Spleen (tissue), 11 donors: ENCODE results near the gene TUT1. TPM values are rescaled to one million over a fixed set of nuclear protein-coding genes. Genes with fewer than 3 reads are reported as not detected.
"Not testable (repeated sequence)": the region's sequence is repeated elsewhere in the genome, so short reads cannot be mapped to it uniquely, and the experiment has no call there.

ENCODE experiments used
- DNase-seq: peaks from one replicate; pipeline ENCODE4 v3.0.0-alpha.2; 2020
- H3K27ac ChIP-seq, 8 donors: fragments of 200-600 bp; sonication (generic) in 7 of 8; 1 replicate in 4 of 8; 2 replicates in 4 of 8; pipeline versions ENCODE4 v1.5.0 to v1.8.0; 2016 to 2021; ENCODE audit warnings: inconsistent platforms in 4 of 8, mild to moderate bottlenecking in 4 of 8, moderate library complexity in 1 of 8
- H3K27me3 ChIP-seq, 7 donors: fragments of 200-600 bp; sonication (generic) in 6 of 7; replicated peaks in 1 of 7; 1 replicate in 4 of 7; 2 replicates in 3 of 7; pipeline versions ENCODE4 v1.5.0 to v1.8.0; 2016 to 2021; ENCODE audit warnings: inconsistent platforms in 3 of 7, mild to moderate bottlenecking in 1 of 7
- H3K36me3 ChIP-seq, 6 donors: fragments of 200-600 bp; sonication (generic) in 5 of 6; 1 replicate in 4 of 6; 2 replicates in 2 of 6; pipeline versions ENCODE4 v1.5.0 to v1.8.0; 2016 to 2021; ENCODE audit warnings: inconsistent platforms in 2 of 6
- H3K4me1 ChIP-seq, 6 donors: fragments of 200-600 bp; sonication (generic) in 5 of 6; 1 replicate in 3 of 6; 2 replicates in 3 of 6; pipeline versions ENCODE4 v1.5.0 to v1.8.0; 2016 to 2021; ENCODE audit warnings: inconsistent platforms in 3 of 6
- H3K4me3 ChIP-seq, 8 donors: fragments of 200-600 bp; sonication (generic) in 7 of 8; 1 replicate in 4 of 8; 2 replicates in 4 of 8; pipeline versions ENCODE4 v1.5.0 to v1.8.0; 2016 to 2021; ENCODE audit warnings: inconsistent platforms in 4 of 8, mild to moderate bottlenecking in 4 of 8, moderate library complexity in 2 of 8
- H3K9me3 ChIP-seq, 8 donors: fragments of 200-600 bp; sonication (generic) in 7 of 8; 1 replicate in 4 of 8; 2 replicates in 4 of 8; pipeline versions ENCODE4 v1.5.0 to v1.8.0; 2016 to 2021; ENCODE audit warnings: inconsistent platforms in 4 of 8
- CTCF ChIP-seq, 11 experiments: fragments of 200-600 bp in 7 of 11; fragments of 450-650 bp in 4 of 11; sonication (generic) in 4 of 11; IDR thresholded peaks in 8 of 11; conservative IDR thresholded peaks in 3 of 11; 1 replicate in 7 of 11; 2 replicates in 4 of 11; pipeline versions ENCODE4 v1.4.0 to v1.8.0; 2016 to 2021; ENCODE audit warnings: antibody characterized with exemption in 11 of 11, inconsistent platforms in 4 of 11, mild to moderate bottlenecking in 1 of 11
- POLR2A ChIP-seq, 3 donors: fragments of 450-650 bp; IDR thresholded peaks; one replicate each; pipeline ENCODE4 v1.5.1; 2017; ENCODE audit warnings: antibody characterized with exemption in 3 of 3, mild to moderate bottlenecking in 1 of 3
- POLR2AphosphoS5 ChIP-seq, 3 donors: sonication (generic); formaldehyde crosslinking; IDR thresholded peaks; one replicate each; pipeline ENCODE4 v1.5.1; 2017; ENCODE audit warnings: antibody characterized with exemption in 3 of 3
- WGBS, 5 donors: extraction: QIAGEN DNeasy Blood & Tissue Kit in 3 of 5; methylation state at CpG; one replicate each; pipeline versions ENCODE4 v1.1.5 to v1.1.7; 2013 to 2018; 5-methylcytosine and 5-hydroxymethylcytosine counted together
- intact Hi-C: fragments of 100-400 bp; cut with DNase I; formaldehyde crosslinking; loops from one replicate; pipeline ENCODE4 v1.15.0; 2023; ENCODE audit warnings: low total_unique reads
- polyA plus RNA-seq, 3 donors: library from polyadenylated mRNA; stranded (reverse); fragments of 200-250 nt; gene quantifications; one replicate each; pipeline ENCODE4 v1.2.1, GENCODE V29; 2013
- total RNA-seq, 7 donors: library from RNA; depleted of rRNA in 3 of 7; stranded (reverse); fragments of >200 nt in 3 of 7; fragmentation: NEBNext Ultra II Directional in 4 of 7; extraction: Animal tissue kit (Norgen Biotek cat#: 25700) in 4 of 7; gene quantifications; one replicate each; pipeline versions ENCODE4 v1.1.0 to v1.2.1, GENCODE V29; 2016 to 2021
- donor health status: healthy with polysubstance abuse.
- donor health status: DM: no; HTN: no; CAD: no; lungs with moderate emphysema.
- donor health status: DM: no; HTN: no; CAD: no.
- donor health status: Bipolar disorder and iron deficiency.
- donor health status: healthy.
- donor health status: DM: no; HTN: no; CAD: no.
- donor health status: DM: yes; HTN: yes; CAD: no.

Gene TUT1
- total and polyA plus RNA-seq, 10 donors, result 14.4 to 30.9 (median 18.5) TPM

- no peaks in the 10 kb centered on the region for H3K9me3 ChIP-seq
- H3K27ac ChIP-seq, result peak overlapping the region; percentile 87 to 99 (median 98)
- no peak for DNase-seq
- no peaks in the 10 kb centered on the region for H3K27me3 ChIP-seq
- intact Hi-C loops, result loop anchor here (10.0 kb wide), 1 partner anchor 83 kb away; the partner anchor contains the start of genes LBHD1, UBXN1 and UQCC3
- peak overlapping the region; percentile 34 to 84 (median 56) for H3K4me3 ChIP-seq
- peaks cover 19 to 76% (median 47%) of the 10 kb centered on the region in 6 donors for H3K4me1 ChIP-seq
- WGBS, 5 donors, result 9 to 14% (median 13%) methylated on average over 11 to 17 of the region's 17 CpGs
- TF ChIP-seq POLR2AphosphoS5 (IDR thresholded peaks at IDR 0.05) (no peak), CTCF (IDR thresholded peaks at IDR 0.05 in 8 of 11, conservative IDR thresholded peaks at IDR 0.05 in 3 of 11) (peak in 2 of 11 experiments; percentile 0 to 9)
- H3K36me3 ChIP-seq, result peaks cover 0 to 62% (median 55%) of the 10 kb centered on the region in 6 donors
Measured at GRCh38 chr11:62592146-62592815, 958 bp upstream of the TUT1 start.

GRCh38 chr11:62588966-62589637 is 2.2 kb downstream of the TUT1 start:
- TF ChIP-seq POLR2A (IDR thresholded peaks at IDR 0.05) (no peak), CTCF (IDR thresholded peaks at IDR 0.05 in 8 of 11, conservative IDR thresholded peaks at IDR 0.05 in 3 of 11) (peak in 1 of 11 experiments; percentile 19)
- peaks cover 0 to 62% (median 46%) of the 10 kb centered on the region in 6 donors for H3K36me3 ChIP-seq
- intact Hi-C loops, result no loop called here

GRCh38 chr11:62585356-62585755 is 6.0 kb downstream of the TUT1 start:
- peak; percentile 9 for DNase-seq
- Histone ChIP-seq H3K36me3 (peaks cover 0 to 86% (median 62%) of the 10 kb centered on the region in 6 donors), H3K4me1 (peaks cover 2 to 44% (median 15%) of the 10 kb centered on the region in 6 donors)
- 93 to 100% (median 95%) methylated on average over 7 of the region's 7 CpGs for WGBS, 5 donors
- H3K9me3 ChIP-seq, intact Hi-C loops, H3K4me3 ChIP-seq, H3K27me3 ChIP-seq, H3K27ac ChIP-seq: not testable (repeated sequence)

More at GRCh38 chr11:62588966-62589637, 2.2 kb downstream of the TUT1 start:
- Histone ChIP-seq H3K4me3 (no peak overlapping the region), H3K27me3 (no peaks in the 10 kb centered on the region), H3K9me3 (no peaks in the 10 kb centered on the region), H3K4me1 (peaks cover 19 to 75% (median 45%) of the 10 kb centered on the region in 6 donors), H3K27ac (no peak overlapping the region)
- DNase-seq, result peak; percentile 47
- WGBS, 5 donors, result 69 to 77% (median 72%) methylated on average over 18 of the region's 18 CpGs

- peak; percentile 8 for DNase-seq
- H3K27me3 ChIP-seq, H3K27ac ChIP-seq, H3K4me3 ChIP-seq, H3K9me3 ChIP-seq, intact Hi-C loops: not testable (repeated sequence)
- 94 to 96% (median 95%) methylated on average over 4 of the region's 4 CpGs for WGBS, 5 donors
- Histone ChIP-seq H3K4me1 (peaks cover 0 to 23% (median 7%) of the 10 kb centered on the region in 6 donors), H3K36me3 (peaks cover 0 to 98% (median 70%) of the 10 kb centered on the region in 6 donors)
Measured at GRCh38 chr11:62581735-62582134, 9.6 kb downstream of the TUT1 start.
